ENCODE data around the gene PTPRM.

The PTPRM gene

DNA sequence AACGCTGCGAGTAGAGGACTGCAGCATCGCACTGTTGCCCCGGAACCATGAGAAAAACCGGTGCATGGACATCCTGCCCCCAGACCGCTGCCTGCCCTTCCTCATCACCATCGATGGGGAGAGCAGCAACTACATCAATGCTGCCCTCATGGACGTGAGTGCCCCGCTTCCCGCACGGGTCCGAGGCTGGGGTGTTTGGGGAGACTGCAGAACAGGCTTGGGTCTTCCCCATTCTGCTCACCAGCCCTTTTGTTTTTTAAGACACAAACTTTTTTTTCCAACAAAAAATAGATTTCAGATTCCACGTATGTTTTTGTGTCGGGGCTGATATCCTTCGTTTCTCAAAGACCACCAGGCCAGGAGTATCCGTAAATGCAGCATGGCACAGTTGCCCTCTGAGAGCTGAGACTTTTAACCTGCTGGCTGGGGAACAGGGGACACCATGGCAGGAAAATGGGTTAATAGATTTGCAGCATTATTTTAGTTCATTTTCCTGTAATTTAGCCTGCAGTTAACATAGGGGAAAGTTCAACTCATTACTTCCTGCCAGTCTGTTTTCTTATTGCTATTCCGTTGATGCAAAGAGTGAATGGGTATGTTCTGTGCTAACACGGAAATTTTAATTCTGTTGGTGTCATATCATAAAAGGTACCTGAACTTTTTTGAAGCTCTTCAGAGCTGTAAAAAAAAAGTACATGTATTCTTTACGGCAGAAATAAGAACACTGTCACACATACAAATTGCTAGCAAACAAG is 812.2 kb downstream of the PTPRM start:
- no peak for DNase-seq

DNA sequence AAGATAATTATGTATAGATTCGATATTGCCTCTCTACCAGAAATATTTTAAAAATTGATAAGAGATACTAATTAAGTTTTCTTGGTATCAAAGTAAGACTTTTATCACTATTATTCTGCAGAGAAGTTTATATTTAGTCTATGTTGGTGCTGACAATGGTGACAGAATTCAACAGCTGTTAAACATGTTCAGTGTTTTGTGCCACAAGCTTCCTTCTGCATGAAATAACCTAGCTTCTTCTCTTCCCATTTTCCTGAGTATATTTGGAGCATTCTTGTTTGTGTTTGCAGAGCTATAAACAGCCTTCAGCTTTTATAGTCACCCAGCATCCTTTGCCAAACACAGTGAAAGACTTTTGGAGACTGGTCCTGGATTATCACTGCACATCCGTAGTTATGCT is 812.9 kb downstream of the PTPRM start:
- DNase-seq: no peak

DNA sequence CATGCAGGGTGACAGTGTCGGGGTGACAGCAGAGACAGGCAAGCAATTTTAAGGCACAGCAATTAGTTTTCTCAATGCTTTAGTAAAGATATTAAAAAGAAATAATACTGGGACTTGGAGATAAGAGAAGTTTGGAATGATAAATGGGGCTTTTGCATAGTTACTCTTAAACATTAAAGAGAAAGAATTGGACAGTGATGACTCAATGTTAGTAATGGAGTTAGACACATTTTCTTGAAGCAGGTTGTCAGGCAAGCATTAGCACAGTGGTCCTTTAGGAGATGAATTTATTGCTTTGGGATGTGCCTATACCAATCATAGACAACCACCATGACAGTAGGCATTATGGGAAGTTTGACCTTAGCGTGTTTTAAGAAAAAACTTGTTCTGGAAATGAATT is 813.8 kb downstream of the PTPRM start:
- DNase-seq: no peak

DNA sequence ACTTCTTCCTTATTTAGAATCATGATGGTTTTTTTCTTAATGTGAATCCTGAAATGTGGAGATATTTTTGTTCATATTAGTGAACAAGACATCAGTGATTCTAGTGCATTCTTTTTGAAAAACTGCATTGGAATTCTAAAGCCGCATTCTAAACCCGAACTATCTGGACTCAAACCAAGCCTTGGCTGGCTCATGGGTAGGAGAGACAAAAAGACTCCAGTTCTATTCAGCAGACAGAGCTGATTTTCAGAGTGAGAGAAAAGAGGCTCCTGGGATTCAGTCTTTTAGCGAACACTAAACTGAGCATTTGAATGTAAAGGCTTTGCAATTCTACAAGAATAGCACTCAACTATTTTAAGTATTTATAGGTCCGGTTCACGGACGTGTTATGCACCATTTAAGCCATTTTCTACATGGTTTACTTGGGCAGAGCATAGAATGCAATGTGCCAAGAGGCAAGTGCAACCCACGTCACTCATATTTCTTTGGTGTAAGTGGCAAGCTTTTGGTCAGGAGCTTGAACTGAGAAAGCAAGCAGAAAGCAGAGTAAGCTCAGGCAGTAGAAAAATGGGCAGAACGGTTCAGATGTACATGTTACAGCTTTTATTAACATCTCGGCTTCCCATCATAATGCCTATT is 814.8 kb downstream of the PTPRM start:
- DNase-seq: no peak

DNA sequence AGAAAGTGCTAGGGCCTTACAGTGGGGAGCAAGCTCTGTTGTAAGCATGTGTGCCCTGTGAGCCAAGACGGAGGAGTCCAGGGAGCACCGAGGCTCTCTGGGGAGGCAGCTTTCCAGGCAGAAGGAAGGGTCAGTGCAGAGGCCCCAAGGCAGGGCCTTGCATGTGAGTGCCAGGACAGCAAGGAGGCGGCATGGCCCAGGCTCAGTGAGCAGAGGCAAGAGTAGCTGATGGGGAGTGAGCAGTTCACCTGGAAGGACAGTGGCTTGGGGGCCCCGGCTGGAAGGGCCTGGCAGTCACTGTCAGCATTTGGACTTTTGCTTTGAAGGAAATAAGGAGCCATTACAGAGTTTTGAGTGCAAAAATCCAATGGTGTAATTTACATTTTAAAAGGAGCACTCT is 818.3 kb downstream of the PTPRM start:
- DNase-seq: no peak

DNA sequence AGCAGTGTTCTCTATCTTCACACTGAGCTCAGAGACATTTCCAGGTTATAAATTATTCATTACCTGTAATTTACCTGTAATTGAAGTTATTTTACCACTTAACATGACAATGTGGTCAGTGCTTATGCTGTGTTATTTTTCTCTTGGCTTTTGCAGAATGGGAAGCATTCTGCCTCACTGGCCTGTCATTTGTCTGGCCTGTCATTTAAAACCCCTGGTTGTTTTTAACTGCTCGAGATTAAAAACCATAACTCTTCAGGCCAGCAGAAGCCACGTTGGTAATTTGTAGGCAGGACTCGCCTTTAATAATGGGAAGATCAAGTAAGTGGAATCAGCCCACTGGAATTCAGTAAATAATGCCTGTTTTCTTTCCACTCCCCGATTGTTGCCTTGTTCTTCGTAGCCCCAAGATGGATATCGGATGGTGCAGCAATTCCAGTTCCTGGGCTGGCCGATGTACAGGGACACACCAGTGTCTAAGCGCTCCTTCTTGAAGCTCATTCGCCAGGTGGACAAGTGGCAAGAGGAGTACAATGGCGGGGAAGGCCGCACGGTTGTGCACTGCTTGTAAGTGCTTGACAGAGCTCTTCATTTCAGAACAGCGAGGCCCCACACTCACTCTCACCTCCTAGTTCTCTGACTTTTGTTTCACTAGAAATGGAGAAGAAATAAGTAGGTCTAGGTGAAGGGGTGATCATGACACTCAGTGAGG is 819.7 kb downstream of the PTPRM start:
- no peak for DNase-seq

DNA sequence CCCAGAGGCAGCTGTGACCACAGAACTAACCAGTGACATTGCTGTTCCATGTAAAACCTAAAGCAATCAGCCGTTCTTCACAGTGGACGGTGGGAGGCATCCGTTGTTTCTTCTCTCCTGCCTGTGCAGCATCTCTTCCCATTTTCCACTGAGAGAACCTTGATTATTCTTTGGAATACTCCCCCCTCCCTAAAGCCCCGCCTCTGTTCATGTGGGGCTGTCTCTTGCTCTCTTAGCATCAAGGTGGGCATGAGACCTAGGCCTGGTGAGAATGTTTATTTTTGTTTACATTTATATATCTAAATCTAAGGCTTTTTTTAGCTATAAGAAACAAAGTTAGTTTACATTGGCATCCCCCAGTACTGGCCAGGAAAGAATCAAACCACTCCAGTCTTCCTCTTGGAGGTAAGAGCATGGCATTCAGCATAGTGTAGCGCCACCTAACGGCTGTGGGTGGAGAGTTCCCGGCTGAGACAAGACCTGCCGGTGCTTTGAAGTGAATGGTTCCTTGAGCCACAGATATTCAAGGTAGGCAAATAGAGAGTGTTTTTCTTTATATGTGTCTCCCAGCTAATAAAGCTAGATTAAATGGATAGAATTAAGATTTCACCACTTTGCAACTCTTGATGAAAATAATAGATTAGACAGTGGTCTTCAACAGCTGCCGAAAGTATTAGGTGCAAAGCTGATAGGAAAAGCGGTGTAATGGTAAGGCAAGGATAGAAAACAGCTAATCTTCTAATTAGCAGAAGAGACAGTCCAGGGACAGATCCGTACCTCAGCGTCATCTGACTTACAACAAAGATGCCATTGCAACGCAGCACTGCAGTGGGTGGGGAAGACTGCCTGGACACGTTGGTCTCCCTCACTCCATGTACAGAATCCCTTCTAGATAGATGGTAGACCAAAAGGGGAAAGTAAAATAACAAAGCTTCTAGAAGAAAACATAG is 822.5 kb downstream of the PTPRM start:
- DNase-seq: no peak

DNA sequence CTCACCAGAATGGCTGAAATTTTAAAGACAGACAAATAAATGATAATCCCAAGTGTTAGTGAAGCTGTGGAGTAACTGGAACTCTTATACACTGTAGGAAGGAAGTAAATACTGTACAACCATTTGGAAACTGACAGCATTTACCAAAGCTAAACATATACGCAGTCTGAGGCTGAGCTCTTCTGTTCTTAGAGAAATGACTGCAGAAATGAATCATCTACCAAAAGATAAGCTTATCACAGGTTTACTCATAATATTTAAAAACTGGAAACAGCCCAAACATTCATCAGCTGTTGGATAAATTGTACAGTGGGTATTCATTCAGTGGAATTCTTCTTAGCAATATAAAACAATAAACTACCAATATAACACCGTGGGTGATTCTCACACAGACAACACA is 824.0 kb downstream of the PTPRM start:
- DNase-seq: no peak

DNA sequence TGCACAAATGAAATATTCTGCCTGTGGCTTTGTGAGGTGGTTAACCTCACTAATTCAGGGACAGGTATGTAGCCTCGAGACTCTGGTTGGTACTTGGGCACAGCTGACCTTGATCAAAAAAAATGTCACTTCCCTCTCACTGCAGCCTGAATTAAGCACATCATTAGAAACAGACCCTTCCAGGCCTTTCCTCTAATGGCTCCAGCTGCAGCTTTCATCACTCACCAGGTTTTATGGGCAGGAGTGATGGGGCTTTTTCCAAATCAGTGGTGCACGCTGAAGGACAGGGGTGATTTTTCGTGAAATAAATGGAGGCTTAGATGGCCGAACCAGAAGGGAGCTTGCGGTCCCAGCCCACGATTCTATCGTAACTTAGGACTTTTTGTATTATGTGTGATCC is 829.1 kb downstream of the PTPRM start:
- DNase-seq: no peak

DNA sequence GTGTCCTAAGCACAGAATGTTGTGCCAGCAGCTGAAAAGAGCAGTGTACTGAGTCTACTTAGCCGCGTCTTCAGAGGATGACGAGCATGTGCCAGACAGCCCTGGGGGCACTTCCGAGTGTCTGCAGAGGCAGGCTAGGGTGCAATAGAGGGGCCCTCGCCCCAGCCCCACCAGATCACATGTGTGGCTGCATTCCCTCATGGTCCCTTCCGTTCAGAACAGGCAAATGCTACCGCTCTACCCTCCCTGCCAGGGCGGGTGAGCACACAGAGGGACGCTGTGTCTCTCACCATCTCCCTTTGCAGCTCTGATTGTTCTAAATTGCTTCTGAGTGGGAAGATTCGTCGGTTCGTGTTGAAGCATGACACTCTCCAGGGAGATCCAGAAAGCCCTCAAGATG is 829.9 kb downstream of the PTPRM start:
- DNase-seq: no peak

DNA sequence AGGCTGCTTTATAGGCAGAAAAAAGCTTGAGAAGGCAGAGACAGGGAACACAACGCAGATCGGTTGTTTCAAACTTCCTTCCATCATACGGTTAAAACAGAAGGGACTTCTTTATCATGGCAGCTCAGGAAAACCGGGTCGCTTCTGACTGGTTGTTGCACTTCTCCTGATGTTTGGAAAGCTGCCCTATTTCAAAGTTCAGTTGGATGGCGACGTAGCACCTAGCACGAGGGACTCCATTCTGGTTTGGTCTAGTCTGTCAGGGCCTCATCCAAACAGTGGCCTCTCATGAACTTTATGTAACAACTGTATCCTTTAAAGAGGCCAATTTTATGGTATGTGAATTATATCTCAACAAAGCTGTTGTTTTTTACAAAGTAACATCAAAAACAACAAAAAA is 832.0 kb downstream of the PTPRM start:
- DNase-seq: no peak

DNA sequence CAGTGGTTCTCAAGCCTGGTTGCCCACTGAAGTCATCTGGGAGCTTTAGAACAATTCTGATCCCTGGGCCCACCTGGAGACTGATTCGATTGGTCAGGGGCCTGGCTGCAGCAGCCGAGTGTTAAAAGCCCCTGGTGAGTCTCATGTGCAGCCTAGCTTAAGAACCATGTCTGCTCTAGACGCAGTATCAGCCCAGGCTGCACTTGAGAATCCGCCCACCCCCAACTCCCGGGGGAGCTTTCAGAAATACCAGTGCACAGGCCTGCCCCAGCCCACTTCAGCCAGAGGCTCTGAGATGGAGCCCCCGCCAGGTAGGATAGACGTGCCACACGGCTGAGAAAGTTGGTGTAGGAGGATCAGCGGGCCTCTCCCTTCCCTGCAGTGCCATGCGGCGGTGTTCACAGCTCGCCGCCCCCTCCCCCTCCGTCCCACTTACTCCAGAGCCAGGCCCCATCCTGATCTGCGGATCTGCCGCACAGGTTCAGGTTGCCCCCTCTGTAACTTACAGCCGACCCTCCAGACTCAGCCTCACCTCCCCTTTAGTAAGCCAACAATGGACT is 833.2 kb downstream of the PTPRM start:
- DNase-seq: no peak

DNA sequence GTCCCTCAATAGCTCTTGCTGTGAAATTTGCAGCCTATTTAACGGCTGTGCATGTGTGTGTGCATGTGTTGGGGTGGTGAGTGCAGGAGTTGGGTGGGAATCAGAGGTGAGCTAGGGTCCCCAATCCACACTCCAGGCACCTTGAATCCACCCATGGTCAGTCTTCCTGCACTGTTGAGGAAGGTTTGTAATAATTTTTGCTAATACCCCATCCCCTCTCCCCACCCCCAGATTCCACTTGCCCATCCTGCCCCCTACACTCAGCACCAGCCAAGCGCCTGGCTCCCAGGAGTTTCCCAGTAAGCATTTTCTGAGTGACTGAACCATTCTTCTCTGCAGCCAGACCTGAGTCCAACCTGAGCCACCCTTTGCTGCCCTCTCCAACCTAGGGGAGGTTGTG is 833.7 kb downstream of the PTPRM start:
- no peak for DNase-seq

DNA sequence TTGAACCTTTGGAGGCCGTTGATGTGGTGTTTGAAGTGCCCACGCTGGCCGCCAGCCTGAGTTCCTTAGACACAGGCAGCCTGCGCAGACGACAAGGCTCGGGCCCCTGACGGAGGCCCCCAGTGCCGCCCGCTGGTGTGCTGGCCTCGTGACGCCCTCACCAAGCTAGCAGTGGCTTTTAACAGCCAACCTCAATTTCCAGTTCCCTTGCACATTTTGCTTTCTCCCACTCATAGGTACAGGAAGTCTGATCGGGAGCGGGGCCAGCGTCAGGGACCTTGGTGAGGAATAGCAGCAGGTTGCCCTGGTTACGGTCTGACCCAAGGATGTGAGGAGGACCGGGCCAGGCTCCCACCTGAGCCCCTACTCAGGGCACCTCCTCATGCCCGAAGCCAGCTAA is 834.5 kb downstream of the PTPRM start:
- DNase-seq: no peak

DNA sequence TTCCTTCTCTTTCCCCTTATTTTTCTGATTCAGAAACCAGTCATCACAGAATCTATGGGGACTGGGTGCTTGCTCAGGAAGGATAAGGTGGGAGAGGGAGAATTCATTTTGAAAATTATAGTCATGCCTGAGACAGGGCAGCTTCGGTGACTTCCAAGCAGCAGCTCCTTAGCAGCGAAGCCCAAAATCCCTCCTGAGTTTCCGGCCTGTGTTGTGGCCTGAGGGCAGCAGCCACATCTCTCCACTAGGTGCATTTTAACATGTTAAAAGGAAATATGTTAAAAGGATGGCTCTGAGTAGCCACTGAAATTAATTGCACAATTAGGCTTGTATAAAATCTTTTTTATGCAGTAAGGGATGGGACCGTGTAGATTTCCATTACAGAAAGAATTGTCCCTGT is 835.1 kb downstream of the PTPRM start:
- DNase-seq: no peak

DNA sequence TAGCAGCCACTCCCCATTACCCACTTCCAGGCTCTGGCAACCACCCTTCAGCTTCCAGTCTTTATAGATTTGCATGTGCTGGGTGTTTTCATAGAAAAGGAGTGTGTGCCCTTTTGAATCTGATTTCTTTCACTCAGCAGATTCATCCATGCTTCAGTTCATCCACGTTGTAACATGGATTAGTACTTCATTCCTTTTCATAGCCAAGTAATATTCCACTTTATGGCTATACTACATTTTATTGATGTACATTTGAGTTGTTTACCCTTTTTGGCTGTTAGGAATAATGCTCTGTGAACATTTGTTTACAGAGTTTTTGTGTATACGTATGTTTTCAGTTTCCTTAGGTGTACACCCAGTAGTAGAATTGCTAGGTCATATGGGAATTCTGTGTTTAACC is 836.6 kb downstream of the PTPRM start:
- DNase-seq: no peak

DNA sequence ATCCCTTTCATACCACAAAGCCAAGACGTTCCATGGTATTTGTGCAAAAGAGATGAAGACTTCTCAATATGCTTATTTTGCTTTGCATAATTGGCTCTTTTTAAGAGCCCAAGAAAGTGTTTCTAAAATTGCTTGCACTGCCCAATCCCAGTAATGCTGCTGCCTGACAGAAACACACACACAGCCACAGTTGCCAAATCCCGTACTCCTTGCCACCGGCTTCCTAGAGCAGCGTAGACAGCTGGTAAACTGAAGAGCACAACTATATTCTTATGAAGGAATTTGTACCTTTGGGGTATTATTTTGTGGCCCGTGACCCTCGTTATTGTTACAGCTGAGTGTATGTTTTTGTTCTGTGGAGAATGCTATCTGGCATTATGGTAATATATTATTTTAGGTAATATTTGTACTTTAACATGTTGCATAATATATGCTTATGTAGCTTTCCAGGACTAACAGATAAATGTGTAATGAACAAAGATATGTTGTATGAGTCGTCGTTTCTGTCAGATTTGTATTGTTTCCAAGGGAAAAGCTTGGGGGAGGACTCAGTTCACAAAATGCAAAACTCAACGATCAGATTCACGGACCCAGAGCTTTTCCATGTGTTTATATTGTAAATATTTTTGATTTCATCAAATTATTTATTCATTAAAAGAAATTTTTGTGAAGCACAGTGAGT is 839.2 kb downstream of the PTPRM start:
- DNase-seq: no peak

DNA sequence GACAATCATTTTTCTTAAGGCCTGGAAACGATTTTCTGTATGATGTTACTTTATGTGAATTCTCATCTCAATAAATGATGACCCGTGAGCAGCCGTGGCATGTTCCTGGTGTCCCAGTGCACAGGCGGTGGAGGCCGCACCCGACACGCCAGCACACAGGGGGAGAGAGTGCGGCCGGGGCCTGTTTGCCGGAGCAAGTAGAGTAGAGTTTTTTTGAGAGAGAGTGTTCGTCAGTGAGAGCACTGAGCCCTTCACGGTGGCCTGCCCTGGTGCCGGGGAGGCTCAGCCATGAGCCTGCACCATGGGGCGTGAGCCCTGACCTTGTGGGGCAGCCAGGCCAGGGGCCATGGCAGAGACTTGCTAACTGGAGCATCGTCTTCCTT is 839.7 kb downstream of the PTPRM start:
- DNase-seq: no peak

DNA sequence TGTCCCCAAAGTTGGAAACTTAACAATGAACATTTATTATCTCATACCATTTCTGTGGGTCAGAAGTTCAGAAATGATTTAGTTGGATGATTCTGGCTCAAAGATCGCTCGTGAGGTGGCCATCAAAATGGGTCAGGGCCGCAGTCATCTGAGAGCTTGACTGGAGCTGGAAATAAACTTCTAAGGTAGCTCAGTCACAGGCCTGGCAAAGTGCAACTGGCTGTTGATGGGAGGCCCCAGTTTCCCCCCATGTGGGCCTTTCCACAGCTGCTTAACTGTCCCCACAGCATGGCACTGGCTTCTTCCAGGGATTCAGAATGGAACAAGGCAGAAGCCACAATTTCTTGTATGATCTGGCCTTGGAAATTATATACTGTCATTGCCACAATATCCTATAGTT is 842.0 kb downstream of the PTPRM start:
- DNase-seq: no peak

DNA sequence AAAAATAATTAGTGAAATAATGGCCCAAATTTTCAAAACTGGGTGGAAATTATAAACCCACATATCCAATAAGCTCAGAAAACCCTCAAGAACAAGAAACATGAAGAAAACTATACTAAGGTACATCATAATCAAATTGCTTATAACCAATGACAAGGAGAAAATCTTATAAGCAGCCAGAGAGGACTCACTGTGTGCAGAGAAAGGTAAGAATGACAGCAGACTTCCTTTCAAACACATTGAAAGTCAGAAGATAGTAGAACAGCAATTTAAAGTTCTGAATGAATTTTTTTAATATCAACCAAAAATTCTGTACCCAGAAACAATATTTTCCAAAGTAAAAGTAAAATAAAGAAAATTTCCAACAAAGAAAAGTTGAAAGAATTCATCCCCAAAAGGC is 844.4 kb downstream of the PTPRM start:
- no peak for DNase-seq

DNA sequence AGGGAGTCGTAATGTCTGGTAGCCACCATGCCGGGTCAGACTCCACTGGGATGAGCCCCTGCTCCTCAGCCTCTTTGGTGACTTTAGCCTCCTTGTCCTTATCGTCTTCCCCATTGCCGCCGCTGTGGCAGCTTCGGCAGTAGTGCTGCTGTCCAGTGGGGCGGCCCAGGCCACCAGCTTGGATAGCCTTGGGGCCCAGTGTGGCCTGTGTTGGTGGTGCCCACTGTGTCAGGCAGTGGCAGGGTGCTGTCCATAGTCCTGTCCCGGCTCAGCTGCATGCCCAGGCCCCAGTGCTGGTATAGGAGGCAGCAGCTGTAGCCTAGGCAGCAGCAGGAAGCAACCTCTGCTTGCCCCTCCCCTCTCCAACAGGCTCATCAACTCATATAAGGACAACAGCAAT is 845.0 kb downstream of the PTPRM start:
- no peak for DNase-seq

DNA sequence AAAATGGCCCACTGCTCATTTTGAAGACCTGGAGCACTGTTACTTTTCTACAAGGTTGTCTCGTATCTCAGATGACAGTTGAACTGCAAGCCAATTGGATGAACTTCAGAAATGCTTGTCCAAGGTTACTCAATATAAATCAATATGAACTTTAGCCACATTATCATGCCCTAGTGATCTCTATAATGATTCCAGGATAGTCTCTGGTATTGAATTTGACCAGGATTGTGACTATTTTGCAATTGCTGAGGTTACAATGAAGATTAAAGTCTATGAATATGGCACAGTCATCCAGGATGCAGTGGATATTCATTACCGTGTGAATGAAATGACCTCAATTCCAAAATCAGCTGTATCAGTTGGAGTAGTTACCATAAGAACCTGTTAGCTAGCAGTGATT is 846.1 kb downstream of the PTPRM start:
- DNase-seq: no peak

Measured in NCI-H2171 (cell line).